Measurements from ENCODE around the gene ADTRP. TPM values are rescaled to one million over a fixed set of nuclear protein-coding genes. Genes with fewer than 3 reads are reported as not detected.

ADTRP gene
- total RNA-seq, 1 donor from 2014 or later: 1.4 TPM

GRCh38 chr6:11820821-11821220, 42.2 kb upstream of the ADTRP start:
- DNase-seq (ENCODE audit: extremely low spot score, unreplicated experiment): no peak
- H3K4me3 Mint-ChIP-seq: no peak overlapping the region
- H3K27ac Mint-ChIP-seq: no peak overlapping the region
- no peaks in the 10 kb centered on the region for H3K27me3 Mint-ChIP-seq
- H3K4me1 Mint-ChIP-seq (ENCODE audit: unreplicated experiment): no peaks in the 10 kb centered on the region
- TF ChIP-seq, protein P1, sequence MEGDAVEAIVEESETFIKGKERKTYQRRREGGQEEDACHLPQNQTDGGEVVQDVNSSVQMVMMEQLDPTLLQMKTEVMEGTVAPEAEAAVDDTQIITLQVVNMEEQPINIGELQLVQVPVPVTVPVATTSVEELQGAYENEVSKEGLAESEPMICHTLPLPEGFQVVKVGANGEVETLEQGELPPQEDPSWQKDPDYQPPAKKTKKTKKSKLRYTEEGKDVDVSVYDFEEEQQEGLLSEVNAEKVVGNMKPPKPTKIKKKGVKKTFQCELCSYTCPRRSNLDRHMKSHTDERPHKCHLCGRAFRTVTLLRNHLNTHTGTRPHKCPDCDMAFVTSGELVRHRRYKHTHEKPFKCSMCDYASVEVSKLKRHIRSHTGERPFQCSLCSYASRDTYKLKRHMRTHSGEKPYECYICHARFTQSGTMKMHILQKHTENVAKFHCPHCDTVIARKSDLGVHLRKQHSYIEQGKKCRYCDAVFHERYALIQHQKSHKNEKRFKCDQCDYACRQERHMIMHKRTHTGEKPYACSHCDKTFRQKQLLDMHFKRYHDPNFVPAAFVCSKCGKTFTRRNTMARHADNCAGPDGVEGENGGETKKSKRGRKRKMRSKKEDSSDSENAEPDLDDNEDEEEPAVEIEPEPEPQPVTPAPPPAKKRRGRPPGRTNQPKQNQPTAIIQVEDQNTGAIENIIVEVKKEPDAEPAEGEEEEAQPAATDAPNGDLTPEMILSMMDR (conservative IDR thresholded peaks at IDR 0.05): no peak
- no peaks in the 10 kb centered on the region for H3K9me3 Mint-ChIP-seq
- H3K36me3 Mint-ChIP-seq: no peaks in the 10 kb centered on the region

GRCh38 chr6:11819486-11819885, 40.9 kb upstream of the ADTRP start:
- Mint-ChIP-seq H3K4me1 (ENCODE audit: unreplicated experiment) (peaks cover 5% of the 10 kb centered on the region), H3K27me3 (no peaks in the 10 kb centered on the region), H3K27ac (no peak overlapping the region), H3K9me3 (no peaks in the 10 kb centered on the region), H3K36me3 (no peaks in the 10 kb centered on the region), H3K4me3 (no peak overlapping the region)
- DNase-seq (ENCODE audit: extremely low spot score, unreplicated experiment): no peak
- TF ChIP-seq, protein P1 (conservative IDR thresholded peaks at IDR 0.05): no peak

DNA sequence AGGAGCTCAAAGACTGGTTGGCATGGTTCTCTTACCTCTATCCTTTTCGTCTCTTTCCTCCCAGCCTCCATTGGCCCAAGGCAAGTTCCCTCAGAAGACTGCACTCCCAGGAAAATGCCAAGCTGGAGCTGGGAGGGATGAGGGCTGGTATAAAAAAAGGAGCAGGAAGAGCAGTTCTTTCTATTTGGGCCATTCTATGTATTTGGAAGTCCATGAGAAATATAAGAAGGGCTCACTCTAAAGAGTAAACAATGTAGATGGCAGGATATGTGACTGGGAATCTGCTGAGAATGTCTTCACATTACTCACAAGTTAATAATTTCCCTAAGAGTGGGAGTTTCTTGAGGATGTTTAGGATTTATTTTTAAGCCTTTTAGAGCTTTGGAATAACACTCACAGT, 36.6 kb upstream of the ADTRP start:
- H3K27ac Mint-ChIP-seq: no peak overlapping the region
- no peak for DNase-seq (ENCODE audit: extremely low spot score, unreplicated experiment)
- TF ChIP-seq, protein P1 (conservative IDR thresholded peaks at IDR 0.05): no peak
- H3K4me3 Mint-ChIP-seq: no peak overlapping the region
- H3K36me3 Mint-ChIP-seq: no peaks in the 10 kb centered on the region
- peaks cover 37% of the 10 kb centered on the region for H3K4me1 Mint-ChIP-seq (ENCODE audit: unreplicated experiment)
- H3K27me3 Mint-ChIP-seq: no peaks in the 10 kb centered on the region
- H3K9me3 Mint-ChIP-seq: peaks cover 11% of the 10 kb centered on the region

GRCh38 chr6:11814819-11815218, 36.2 kb upstream of the ADTRP start:
- peaks cover 11% of the 10 kb centered on the region for H3K9me3 Mint-ChIP-seq
- DNase-seq (ENCODE audit: extremely low spot score, unreplicated experiment): no peak
- H3K27ac Mint-ChIP-seq: no peak overlapping the region
- peaks cover 37% of the 10 kb centered on the region for H3K4me1 Mint-ChIP-seq (ENCODE audit: unreplicated experiment)
- TF ChIP-seq, protein P1 (conservative IDR thresholded peaks at IDR 0.05): no peak
- H3K4me3 Mint-ChIP-seq: no peak overlapping the region
- no peaks in the 10 kb centered on the region for H3K36me3 Mint-ChIP-seq
- no peaks in the 10 kb centered on the region for H3K27me3 Mint-ChIP-seq

- no peaks in the 10 kb centered on the region for H3K27me3 Mint-ChIP-seq
- peaks cover 11% of the 10 kb centered on the region for H3K9me3 Mint-ChIP-seq
- H3K27ac Mint-ChIP-seq: peak overlapping the region; percentile 11
- H3K4me3 Mint-ChIP-seq: no peak overlapping the region
- no peak for DNase-seq (ENCODE audit: extremely low spot score, unreplicated experiment)
- H3K4me1 Mint-ChIP-seq (ENCODE audit: unreplicated experiment): peaks cover 37% of the 10 kb centered on the region
- TF ChIP-seq, protein P1 (conservative IDR thresholded peaks at IDR 0.05): no peak
- no peaks in the 10 kb centered on the region for H3K36me3 Mint-ChIP-seq
These were observed 35.5 kb upstream of the ADTRP start for GRCh38 chr6:11814106-11814505.

GRCh38 chr6:11813606-11814005, 35.0 kb upstream of the ADTRP start:
- H3K4me3 Mint-ChIP-seq: no peak overlapping the region
- TF ChIP-seq, protein P1 (conservative IDR thresholded peaks at IDR 0.05): no peak

More at GRCh38 chr6:11813606-11814005, 35.0 kb upstream of the ADTRP start:
- DNase-seq (ENCODE audit: extremely low spot score, unreplicated experiment): no peak
- Mint-ChIP-seq H3K9me3 (peaks cover 11% of the 10 kb centered on the region), H3K4me1 (ENCODE audit: unreplicated experiment) (peaks cover 37% of the 10 kb centered on the region), H3K27me3 (no peaks in the 10 kb centered on the region), H3K27ac (no peak overlapping the region), H3K36me3 (no peaks in the 10 kb centered on the region)

All from type B pancreatic cell (in vitro differentiated cells).